GM23248 (cell line): ENCODE results near the gene FBXL22.

ENCODE experiments used
- EZH2 ChIP-seq: fragments of 200-600 bp; sonication (generic); IDR thresholded peaks from 2 replicates; pipeline ENCODE4 v1.6.1; 2018; ENCODE audit warnings: antibody characterized with exemption, mild to moderate bottlenecking; ENCODE audit not compliant: insufficient read depth, poor library complexity, severe bottlenecking
- EZH2phosphoT487 ChIP-seq: fragments of 200-600 bp; sonication (generic); IDR thresholded peaks from 2 replicates; pipeline ENCODE4 v1.6.1; 2018; ENCODE audit warnings: antibody characterized with exemption, moderate library complexity, mild to moderate bottlenecking, low read depth; ENCODE audit not compliant: insufficient read depth

DNA sequence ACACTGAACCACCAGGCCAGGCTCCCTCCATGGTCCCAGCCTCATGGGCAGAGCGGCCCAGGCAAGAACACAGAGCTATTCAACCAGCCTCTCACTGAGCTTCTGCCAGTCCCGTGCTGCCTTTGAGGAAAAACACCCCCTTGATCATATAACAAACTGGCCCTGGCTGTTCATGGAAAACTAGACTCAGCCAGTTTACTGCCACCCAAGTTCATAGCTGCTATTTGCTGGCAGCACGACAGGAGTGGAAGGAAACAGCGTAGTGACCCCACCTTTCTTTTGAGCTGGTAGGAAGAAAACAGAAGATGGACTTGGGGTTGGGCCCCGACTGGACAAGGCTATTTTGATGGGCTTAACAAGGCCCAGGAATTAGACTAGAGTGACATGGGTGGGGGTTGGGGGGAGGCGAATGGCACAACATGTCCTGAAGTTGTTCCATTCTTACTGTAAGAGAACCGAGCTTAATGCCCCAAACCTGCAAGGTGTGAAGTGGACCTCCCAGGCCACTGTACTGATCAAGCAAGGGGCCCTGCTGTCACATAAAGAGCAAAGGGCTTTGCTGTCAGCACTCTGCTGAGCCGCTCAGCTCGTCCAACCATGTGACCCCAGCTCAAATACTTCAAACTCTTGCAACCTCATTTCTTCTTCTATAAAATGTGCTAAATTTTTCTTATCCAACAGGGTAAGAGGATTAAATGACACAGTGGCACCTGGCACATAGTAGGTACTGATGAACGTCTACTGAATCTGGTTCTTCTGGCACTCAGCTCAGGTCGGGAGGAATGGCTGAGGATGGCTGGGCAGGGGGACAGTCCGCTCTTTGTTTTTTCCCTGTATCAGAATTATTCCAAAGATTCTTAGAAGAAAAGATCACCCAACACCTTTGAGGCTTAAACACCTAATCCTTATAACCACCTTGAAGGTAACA, 1.6 kb downstream of the FBXL22 start:
- no peak for TF ChIP-seq EZH2
- no peak for TF ChIP-seq EZH2phosphoT487
